HG02938 (cell line): ENCODE measurements around the gene SPAG17.

ENCODE experiments used
- ATAC-seq: cut with Tn5 transposase; IDR thresholded peaks from one replicate; pipeline ENCODE4 v1.9.1; 2021; ENCODE audit warnings: mild to moderate bottlenecking, moderate library complexity; ENCODE audit not compliant: unreplicated experiment

The SPAG17 gene

GRCh38 chr1:118122234-118123004 lies 62.6 kb downstream of the SPAG17 start:
- no peak for ATAC-seq

GRCh38 chr1:118118873-118119463 lies 66.1 kb downstream of the SPAG17 start:
- no peak for ATAC-seq

DNA sequence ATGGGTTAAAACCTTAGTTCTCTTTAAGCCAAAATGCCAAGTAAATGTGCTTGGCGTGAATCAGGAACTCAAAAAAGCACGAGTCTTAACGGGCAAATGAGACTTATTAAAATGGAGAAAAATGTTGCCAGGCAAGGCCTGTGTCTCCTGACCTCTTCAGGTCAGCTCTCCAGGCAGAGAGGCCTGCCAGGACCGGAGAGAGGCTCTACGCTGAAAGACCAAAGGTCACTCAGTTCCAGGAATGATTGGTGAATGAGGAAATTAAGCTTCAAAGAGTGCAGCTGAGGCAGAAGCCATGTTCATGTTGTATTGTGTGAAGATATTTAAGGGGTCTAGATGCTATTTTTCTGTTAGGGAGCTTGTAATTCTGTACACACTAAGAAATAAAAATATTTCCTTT lies 66.6 kb downstream of the SPAG17 start:
- ATAC-seq, result no peak

- ATAC-seq, result no peak
Measured at GRCh38 chr1:118117521-118117920, 67.5 kb downstream of the SPAG17 start.

- ATAC-seq, result no peak
Measured at GRCh38 chr1:118116909-118117308, 68.1 kb downstream of the SPAG17 start.

DNA sequence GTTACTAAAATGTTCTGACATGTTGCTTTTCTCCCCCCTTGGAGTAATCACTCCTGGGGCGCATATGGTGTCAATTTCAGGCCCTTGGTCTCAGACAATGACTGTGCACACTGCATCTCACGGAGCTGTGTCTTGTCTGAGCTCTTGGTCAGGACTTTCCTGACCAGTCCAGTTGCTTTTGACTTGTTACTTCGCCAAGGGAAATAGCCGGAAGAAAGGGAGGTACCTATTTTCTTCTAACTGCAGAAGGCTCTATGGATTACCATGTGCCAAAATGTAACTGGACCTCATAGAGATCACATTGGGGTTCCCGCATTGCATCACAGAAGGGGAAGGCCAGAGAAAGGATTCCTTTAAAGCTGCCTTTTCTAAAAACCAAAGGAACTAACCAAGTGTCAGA lies 68.6 kb downstream of the SPAG17 start:
- no peak for ATAC-seq

- ATAC-seq, result no peak
Measured at GRCh38 chr1:118115567-118116295, 69.3 kb downstream of the SPAG17 start.

DNA sequence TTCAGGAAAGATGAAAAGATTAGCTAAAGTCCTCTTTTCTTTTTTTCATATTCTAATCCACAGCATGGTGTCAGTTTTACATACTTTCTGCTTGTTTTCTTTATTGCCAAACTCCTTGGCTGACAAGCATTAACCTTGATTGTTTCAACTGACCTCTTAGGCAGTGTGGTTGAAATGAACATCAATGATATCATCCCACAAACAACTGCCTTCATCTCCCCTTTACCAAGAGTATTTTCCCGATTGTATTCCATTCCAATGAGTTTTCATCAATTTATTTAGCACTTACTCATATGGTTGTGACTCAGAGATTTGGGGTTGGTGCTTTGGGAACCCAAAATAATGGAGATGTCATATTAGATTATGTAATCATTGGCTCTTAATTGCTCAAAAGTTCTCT lies 71.8 kb downstream of the SPAG17 start:
- no peak for ATAC-seq

DNA sequence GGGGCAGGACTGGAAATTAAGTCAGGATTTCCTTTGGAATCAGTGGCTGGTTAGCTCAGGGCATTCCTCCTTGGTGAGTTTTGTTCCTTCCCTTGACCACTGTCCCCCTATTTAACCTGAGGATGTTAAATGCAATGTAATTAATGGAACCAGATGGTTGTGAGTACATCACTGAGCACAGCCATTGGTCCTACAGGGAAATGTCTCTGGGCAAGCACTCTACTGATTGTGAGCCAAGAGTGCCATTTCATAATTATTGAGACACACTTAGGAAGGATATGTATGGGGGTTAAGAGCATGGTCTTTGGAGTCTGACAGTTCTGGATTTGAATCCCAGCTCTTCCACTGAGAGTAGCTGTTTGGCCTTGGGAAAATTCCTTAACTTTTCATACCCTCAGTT lies 74.4 kb downstream of the SPAG17 start:
- ATAC-seq, result no peak

DNA sequence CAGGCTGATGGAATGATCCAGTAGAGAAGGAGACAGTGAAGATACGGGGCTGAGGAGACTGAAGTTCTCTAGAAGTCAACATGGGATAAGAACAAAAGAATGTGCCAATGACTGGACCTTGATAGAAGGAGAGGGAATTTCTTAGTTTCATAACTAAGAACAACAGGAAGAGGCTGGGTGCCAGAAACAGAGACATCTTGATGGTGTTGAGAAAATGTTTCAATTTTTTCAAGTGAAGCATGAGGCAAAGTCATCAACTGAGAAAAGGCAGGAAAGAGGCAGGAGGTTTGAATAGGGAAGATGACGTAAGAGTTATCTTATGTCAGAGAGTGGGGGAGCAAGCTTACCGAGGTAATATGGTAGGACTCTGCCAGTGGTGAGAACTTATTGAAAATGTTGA lies 80.1 kb downstream of the SPAG17 start:
- no peak for ATAC-seq

DNA sequence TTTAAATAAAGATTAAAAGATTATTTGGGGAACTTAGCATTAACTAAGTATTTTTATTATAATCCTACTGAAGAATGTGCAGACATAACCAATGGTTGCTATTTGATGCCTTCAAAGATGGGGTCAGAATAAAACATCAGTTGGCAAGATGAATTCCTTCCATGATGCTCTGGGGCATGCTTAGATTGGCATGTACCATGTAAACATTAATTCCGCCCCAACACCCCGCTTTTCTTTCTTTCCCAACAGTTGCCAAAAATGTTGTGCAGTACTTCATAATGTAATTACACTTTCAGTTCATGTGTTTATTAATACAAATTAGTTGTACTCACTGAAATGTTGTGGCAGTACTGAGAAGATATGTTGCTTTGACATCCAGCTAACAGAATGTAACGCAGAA lies 82.6 kb downstream of the SPAG17 start:
- ATAC-seq, result no peak

GRCh38 chr1:118101999-118102398 lies 83.0 kb downstream of the SPAG17 start:
- ATAC-seq, result no peak

- ATAC-seq, result no peak
Measured at GRCh38 chr1:118101515-118101844, 83.5 kb downstream of the SPAG17 start.

DNA sequence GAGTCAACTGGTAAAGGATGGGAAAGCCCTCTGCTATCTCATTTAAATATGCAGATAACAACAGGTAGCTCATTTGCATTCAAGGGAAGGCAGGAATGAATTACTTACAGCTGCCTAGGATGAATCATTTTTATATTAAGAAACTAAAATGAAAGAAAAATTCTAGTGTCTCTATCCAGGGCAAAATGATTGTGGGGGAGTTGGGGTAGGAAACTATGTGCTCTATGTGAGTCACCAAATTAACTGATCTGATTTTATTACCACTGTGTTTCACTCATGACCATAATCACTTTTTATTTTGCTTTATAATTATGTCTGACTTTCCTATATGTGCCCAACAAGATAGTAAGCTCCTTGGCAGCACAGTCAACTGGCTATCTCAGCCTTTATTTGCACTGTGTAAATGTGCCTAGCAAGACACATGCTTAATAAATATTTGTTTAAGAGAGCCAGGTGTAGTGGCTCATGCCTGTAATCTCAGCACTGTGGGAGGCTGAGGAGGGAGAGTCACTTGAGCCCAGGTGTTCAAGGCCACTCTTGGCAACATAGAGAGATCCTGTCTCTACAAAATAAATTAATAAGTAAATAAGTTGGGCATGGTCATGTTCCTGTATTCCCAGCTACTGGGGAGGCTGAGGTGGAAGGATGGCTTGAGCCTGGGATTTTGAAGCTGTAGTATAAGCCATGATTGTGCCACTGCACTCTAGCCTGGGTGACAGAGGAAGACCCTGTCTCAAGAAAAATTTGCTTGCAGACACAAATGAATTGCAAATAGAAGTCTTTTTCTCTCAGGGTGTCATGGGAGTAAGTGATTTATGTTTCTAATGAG lies 84.1 kb downstream of the SPAG17 start:
- no peak for ATAC-seq

DNA sequence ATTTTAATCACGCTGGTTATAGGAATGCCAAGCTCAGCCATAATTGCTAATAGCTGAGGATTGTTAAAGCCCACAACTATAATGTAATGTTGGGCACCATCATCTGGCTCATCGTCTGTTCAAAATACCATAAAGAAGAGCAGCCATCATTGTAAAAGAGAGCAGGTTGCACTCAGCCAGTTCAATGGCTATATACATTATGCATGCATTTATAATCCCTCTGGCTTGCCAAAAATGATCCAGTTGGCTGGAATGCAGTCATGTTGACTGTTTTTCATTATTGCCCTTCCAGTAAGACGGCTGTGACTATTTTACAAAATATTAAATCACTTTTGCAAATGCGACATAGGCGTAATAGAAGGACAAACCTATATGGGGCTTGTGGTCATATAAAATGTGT lies 85.3 kb downstream of the SPAG17 start:
- ATAC-seq, result no peak

- no peak for ATAC-seq
Measured at GRCh38 chr1:118097622-118098348, 87.2 kb downstream of the SPAG17 start.

DNA sequence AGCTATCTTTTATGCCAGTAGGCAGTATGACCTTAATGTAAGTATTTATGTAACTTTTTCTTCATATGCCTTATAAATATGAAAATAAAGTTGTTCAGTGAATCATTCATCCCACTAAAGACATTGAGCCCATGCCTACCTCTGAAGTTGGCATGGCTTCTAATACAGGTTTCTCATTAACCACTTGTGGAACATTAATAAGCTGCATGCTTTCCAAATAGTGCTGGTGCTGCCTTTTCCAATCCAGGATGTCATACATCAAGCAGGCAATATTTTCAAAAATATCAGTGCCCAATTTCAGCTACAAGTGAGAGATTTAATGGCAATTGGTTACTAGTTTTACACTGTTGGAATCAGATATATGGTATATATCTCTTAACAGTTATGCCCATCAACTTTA lies 92.0 kb downstream of the SPAG17 start:
- no peak for ATAC-seq

DNA sequence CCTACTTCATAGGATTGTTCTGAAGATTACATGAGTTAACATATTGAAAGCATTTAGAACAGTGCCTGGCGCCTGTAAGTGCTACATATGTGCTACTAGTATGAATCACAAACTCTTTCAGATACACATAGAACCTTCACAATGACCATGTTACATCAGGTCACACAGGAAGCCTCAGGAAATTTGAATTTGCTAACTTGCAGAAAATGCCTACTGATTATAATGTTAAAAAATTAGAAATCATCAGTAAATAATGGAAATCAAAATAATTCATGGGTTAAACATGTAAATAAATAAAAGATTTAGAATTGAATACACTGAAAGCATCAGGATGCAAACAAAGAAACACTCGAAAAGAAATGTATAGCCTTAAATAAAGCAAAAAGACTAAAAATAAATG lies 94.9 kb downstream of the SPAG17 start:
- ATAC-seq, result no peak

DNA sequence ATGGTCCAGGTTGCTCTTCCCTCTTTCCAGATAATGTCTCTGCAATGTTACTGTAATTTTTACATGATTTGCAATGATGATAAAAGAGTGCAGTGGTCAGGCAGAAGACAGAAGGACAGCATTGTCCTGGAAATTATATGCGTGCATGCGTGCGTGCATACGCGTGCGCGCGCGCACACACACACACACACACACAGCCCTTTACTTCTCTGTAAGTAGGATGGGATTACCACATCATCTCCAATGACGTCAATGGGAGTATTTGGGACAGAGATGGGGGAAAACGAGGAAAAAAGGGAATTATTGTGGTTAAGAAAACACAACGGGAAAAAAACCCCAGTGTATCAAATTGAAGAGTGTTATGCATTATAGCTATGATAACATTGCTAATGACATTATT lies 99.7 kb downstream of the SPAG17 start:
- no peak for ATAC-seq

GRCh38 chr1:118084400-118084799 lies 100.6 kb downstream of the SPAG17 start:
- ATAC-seq, result no peak

GRCh38 chr1:118082984-118083383 lies 102.0 kb downstream of the SPAG17 start:
- ATAC-seq, result no peak
